ENCODE data around the gene SLC38A10. TPM values are rescaled to one million over a fixed set of nuclear protein-coding genes. Genes with fewer than 3 reads are reported as not detected.
A peak's percentile ranks its signal among the peaks of the same experiment; 100 is the strongest.

The SLC38A10 gene
- total and polyA plus RNA-seq, 2 of the 13 experiments (the other 11 are each of a cell fraction or from before 2014, with no cell fraction given): 23.4 to 55.8 TPM

DNA sequence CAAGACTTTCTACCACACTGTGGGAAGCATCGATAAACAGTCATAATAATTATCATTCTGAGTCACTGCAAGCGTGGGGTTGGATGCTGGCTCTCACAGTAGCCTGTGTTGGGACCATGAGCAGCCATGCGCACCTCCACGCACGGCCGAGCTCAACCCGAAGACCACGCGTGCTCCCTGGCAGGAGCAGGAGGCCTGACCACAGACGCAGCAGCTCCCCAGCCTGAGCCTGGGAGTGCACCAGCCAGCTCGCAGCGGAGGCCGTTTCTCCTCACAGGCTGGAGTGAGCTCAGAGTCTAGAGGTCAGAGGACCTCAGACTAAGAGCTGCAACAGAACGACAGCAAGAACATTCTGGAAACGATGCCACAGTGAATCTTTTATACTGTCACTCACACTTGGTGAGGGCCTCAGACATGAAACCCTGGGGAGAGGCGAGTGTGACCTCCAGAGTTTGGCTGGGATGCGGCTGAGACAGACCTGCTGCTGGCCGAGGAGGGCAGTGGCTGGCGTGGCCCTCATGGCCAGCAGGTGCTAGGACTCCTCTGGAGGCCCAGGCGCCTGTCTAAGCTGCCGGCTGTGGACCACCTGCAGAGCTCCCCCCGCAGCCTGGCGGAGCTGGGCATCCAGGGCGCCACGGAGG is 50.0 kb downstream of the SLC38A10 start (continued):
- no peak; the same call in 1 of the 2 replicates for TF ChIP-seq NCOA5 (CRISPR knock-in tag; IDR thresholded peaks at IDR 0.05)
- TF ChIP-seq ZNF138 (CRISPR knock-in tag; IDR thresholded peaks at IDR 0.05; ENCODE audit: low read depth): no peak
- no peak for TF ChIP-seq TBL1XR1 (IDR thresholded peaks at IDR 0.05; ENCODE audit: borderline replicate concordance, low read length, partially characterized antibody)
- no peak for TF ChIP-seq KLF12 (CRISPR knock-in tag; IDR thresholded peaks at IDR 0.05; ENCODE audit: borderline replicate concordance)
- 0 out of 2 replicates have a peak, but pooled peaks have one; percentile 22 for TF ChIP-seq ZNF614 (CRISPR knock-in tag; IDR thresholded peaks at IDR 0.05; ENCODE audit: borderline replicate concordance)
- no peak for TF ChIP-seq ZNF180 (CRISPR knock-in tag; IDR thresholded peaks at IDR 0.05; ENCODE audit: borderline replicate concordance, low read depth)
- no peak for TF ChIP-seq ATM (IDR thresholded peaks at IDR 0.05; ENCODE audit: borderline replicate concordance)
- no peak for TF ChIP-seq MIER2 (CRISPR knock-in tag; IDR thresholded peaks at IDR 0.05)
- TF ChIP-seq ZNF670 (CRISPR knock-in tag; IDR thresholded peaks at IDR 0.05; ENCODE audit: borderline replicate concordance): no peak
- TF ChIP-seq KDM3A (CRISPR knock-in tag; IDR thresholded peaks at IDR 0.05; ENCODE audit: low read depth): peak; percentile 40; the same call in 1 of the 2 replicates
- TF ChIP-seq, protein P1, sequence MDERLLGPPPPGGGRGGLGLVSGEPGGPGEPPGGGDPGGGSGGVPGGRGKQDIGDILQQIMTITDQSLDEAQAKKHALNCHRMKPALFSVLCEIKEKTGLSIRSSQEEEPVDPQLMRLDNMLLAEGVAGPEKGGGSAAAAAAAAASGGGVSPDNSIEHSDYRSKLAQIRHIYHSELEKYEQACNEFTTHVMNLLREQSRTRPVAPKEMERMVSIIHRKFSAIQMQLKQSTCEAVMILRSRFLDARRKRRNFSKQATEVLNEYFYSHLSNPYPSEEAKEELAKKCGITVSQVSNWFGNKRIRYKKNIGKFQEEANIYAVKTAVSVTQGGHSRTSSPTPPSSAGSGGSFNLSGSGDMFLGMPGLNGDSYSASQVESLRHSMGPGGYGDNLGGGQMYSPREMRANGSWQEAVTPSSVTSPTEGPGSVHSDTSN (CRISPR knock-in tag; IDR thresholded peaks at IDR 0.05): no peak
- TF ChIP-seq PAF1 (CRISPR knock-in tag; IDR thresholded peaks at IDR 0.05): peak; percentile 97
- TF ChIP-seq EHMT2 (IDR thresholded peaks at IDR 0.05; ENCODE audit: borderline replicate concordance, low read depth, low read length): no peak
- 0 out of 2 replicates have a peak, but pooled peaks have one; percentile 22 for TF ChIP-seq ZSCAN31 (CRISPR knock-in tag; IDR thresholded peaks at IDR 0.05; ENCODE audit: low read depth)
- TF ChIP-seq, protein P2, sequence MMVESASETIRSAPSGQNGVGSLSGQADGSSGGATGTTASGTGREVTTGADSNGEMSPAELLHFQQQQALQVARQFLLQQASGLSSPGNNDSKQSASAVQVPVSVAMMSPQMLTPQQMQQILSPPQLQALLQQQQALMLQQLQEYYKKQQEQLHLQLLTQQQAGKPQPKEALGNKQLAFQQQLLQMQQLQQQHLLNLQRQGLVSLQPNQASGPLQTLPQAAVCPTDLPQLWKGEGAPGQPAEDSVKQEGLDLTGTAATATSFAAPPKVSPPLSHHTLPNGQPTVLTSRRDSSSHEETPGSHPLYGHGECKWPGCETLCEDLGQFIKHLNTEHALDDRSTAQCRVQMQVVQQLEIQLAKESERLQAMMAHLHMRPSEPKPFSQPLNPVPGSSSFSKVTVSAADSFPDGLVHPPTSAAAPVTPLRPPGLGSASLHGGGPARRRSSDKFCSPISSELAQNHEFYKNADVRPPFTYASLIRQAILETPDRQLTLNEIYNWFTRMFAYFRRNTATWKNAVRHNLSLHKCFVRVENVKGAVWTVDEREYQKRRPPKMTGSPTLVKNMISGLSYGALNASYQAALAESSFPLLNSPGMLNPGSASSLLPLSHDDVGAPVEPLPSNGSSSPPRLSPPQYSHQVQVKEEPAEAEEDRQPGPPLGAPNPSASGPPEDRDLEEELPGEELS (CRISPR knock-in tag; IDR thresholded peaks at IDR 0.05): no peak
- TF ChIP-seq HMGA1 (CRISPR knock-in tag; conservative IDR thresholded peaks at IDR 0.05): no peak
- no peak for TF ChIP-seq KLF11 (CRISPR knock-in tag; IDR thresholded peaks at IDR 0.05)
- TF ChIP-seq ZNF543 (CRISPR knock-in tag; IDR thresholded peaks at IDR 0.05): peak; percentile 54; the same call in 1 of the 2 replicates
- no peak for TF ChIP-seq SMARCE1 (IDR thresholded peaks at IDR 0.05; ENCODE audit: borderline replicate concordance)
- no peak for TF ChIP-seq ZNF101 (CRISPR knock-in tag; IDR thresholded peaks at IDR 0.05; ENCODE audit: borderline replicate concordance, low read depth)
- no peak for TF ChIP-seq HOXD1 (CRISPR knock-in tag; IDR thresholded peaks at IDR 0.05)
- TF ChIP-seq PCBP1 (IDR thresholded peaks at IDR 0.05; ENCODE audit: borderline replicate concordance, low read depth, low read length): no peak
- TF ChIP-seq ZFP1 (CRISPR knock-in tag; IDR thresholded peaks at IDR 0.05): no peak
- TF ChIP-seq ZNF446 (CRISPR knock-in tag; IDR thresholded peaks at IDR 0.05): no peak
- TF ChIP-seq, protein P3, sequence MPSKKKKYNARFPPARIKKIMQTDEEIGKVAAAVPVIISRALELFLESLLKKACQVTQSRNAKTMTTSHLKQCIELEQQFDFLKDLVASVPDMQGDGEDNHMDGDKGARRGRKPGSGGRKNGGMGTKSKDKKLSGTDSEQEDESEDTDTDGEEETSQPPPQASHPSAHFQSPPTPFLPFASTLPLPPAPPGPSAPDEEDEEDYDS (CRISPR knock-in tag; IDR thresholded peaks at IDR 0.05): no peak
- TF ChIP-seq SALL2 (CRISPR knock-in tag; IDR thresholded peaks at IDR 0.05): peak; percentile 13; the same call in 1 of the 2 replicates
- TF ChIP-seq GABPB1 (CRISPR knock-in tag; IDR thresholded peaks at IDR 0.05): peak; percentile 14; the same call in 1 of the 2 replicates
- TF ChIP-seq ZBTB8A (CRISPR knock-in tag; IDR thresholded peaks at IDR 0.05; ENCODE audit: borderline replicate concordance, low read depth): no peak; the same call in 1 of the 2 replicates
- TF ChIP-seq ZSCAN22 (CRISPR knock-in tag; IDR thresholded peaks at IDR 0.05): no peak
- no peak for TF ChIP-seq NFRKB (IDR thresholded peaks at IDR 0.05)
- no peak for TF ChIP-seq RAD51 (IDR thresholded peaks at IDR 0.05; ENCODE audit: borderline replicate concordance)

Measured in HepG2 (cell line).